HG02678 (cell line): ENCODE data around the gene CACNA2D1.
"Not testable (repeated sequence)": the region's sequence is repeated elsewhere in the genome, so short reads cannot be mapped to it uniquely, and the experiment has no call there.

ENCODE experiments used
- ATAC-seq: cut with Tn5 transposase; IDR thresholded peaks from one replicate; pipeline ENCODE4 v1.9.1; 2021; ENCODE audit warnings: mild to moderate bottlenecking, moderate library complexity; ENCODE audit not compliant: unreplicated experiment

The CACNA2D1 gene

GRCh38 chr7:82395147-82395546 lies 48.4 kb downstream of the CACNA2D1 start:
- no peak for ATAC-seq

DNA sequence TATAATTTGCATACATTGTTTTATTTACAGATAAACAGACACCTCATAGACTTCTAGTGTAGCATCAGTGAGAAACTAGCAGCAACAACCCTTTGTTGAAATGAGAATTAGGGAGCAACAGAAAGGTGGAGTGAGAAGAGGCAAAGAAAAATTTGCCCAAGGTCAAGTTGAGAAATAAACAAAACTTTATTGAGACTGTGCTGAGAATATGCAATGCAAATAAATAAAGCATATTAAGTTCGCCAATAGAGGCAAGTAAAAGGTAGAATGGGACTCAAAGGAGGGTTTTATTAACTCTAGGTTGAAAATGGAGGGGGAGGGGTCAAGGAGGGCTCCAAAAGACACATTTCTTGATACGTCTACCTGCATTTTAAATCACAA lies 49.7 kb downstream of the CACNA2D1 start:
- no peak for ATAC-seq

DNA sequence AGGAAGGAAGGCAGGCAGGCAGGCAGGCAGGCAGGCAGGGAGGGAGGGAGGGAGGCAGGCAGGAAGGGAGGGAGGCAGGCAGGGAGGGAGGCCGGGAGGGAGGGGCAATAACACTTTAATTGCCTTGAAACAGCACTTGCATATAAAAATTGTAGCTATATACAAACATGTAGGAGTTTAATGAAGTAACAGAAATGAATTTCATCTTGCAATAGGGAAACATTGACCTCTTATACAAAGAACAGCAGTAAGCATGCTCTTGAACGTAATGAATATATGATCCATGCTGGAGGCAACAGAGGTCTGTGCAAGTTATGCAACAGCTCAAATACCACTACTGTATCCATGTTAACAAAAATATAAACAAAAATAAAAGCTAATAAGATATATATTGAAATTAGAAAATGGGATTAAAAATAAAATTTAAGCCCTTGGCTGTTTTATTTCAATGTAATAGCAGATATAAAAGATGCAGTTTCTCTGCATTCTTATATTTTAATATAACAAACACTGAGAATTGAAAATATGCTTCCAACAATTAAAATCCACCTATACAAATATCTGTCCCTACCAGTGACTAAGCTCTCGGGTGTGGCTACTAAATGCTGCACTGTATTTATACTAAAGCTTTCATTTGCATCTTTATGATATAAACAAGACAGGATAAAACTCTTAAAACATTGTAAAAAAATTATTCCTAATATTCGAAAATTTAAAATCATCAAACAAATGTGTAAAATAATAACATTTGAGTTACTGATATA lies 50.3 kb downstream of the CACNA2D1 start:
- ATAC-seq = no peak

DNA sequence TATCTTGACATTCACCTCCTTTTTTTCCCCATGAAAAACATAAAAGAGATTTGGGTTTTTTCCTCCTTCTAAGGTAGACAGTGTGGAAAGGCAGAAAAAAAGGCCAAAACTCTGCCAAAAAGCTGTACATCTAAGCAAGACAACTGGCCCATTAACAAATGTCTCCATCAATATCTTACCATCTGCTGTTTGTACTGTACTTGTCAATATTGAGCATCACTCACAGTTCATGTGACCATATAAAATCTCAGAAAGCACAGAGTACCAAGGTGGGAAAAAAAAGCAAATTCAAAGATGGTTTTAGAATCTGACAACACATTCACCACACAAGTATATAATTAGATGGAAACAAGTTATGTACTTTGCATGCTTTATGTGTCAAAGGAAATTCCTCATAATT lies 52.6 kb downstream of the CACNA2D1 start:
- no peak for ATAC-seq

DNA sequence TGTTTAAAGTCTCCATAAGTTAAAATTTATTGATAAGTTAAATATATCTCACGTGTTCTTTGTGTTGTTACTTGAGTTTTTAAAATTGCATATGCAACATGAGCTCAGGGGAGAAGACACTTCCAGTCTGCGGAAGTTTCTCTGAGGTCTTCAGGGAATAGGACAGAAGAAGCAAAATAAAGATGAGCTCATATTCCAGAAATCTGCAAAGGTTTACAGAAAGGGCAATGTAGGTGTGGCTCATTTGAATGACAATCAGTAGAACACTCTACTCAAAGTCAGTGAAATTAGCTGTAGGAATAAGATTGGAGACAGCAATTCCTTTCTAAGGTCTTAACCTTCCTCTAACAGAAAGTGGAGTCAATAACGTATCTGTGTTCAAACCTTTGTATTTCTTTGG lies 53.7 kb downstream of the CACNA2D1 start:
- no peak for ATAC-seq

DNA sequence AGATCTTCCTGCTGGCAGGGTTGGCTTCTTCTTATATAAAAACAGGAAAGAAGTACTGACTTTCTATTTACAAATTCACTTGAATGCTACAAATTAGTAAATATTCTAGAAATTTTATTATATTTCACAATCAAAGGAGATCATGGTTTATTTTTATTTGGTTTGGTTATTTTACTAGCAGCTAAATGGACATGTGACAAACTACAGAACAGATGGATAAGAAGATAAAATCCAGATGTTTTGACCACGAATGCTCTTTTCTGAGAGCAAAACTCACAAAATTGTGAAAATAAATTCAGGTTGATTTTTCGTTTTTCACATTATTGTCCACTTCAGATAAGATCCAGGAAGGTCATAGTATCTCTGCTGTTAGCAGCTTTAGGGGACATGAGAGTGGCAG lies 55.4 kb downstream of the CACNA2D1 start:
- no peak for ATAC-seq

GRCh38 chr7:82386571-82386970 lies 57.0 kb downstream of the CACNA2D1 start:
- ATAC-seq = not testable (repeated sequence)

GRCh38 chr7:82384779-82385178 lies 58.8 kb downstream of the CACNA2D1 start:
- no peak for ATAC-seq

- no peak for ATAC-seq
Observed at GRCh38 chr7:82384051-82384464, 59.5 kb downstream of the CACNA2D1 start.

GRCh38 chr7:82382276-82382675 lies 61.3 kb downstream of the CACNA2D1 start:
- no peak for ATAC-seq

DNA sequence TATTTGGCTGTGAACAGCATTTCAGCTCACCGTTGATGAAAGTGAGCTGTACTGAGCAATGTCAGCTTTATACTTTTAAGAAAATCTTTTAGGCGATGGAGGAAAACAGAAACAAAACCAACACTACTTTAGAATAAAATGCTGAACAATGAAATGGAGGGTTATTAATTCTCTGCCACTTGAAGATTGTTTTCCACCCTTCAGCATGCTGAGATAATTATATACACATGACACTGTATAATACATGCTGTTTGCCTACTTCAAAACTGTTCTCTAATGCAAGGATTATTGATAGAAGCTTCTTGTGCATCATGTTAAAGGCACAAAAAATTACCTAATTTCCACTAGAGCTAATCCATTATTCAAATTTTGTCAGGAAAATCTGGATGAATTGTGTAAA lies 66.8 kb downstream of the CACNA2D1 start:
- ATAC-seq = no peak

DNA sequence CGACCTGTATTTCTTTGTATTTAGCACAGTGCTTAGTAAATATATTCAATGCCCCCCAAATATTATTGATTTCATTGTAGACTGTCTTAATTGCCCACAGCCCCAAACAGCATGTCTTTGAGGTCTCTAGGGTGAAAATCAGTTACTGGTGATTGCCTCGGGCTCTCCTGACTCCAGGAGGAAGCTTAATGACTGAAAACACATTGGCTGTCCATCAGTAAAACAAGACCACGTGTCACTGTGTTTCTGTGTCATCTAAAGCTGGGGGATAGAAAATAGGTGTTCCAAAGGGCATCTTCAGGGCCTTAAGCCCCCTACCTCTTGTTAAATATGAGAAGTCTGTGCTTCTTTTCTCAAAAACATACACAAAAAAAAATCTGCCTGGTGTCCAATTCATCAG lies 67.9 kb downstream of the CACNA2D1 start:
- ATAC-seq = no peak

- no peak for ATAC-seq
Observed at GRCh38 chr7:82375129-82375528, 68.4 kb downstream of the CACNA2D1 start.

GRCh38 chr7:82373926-82374635 lies 69.5 kb downstream of the CACNA2D1 start:
- ATAC-seq = no peak

- no peak for ATAC-seq
Observed at GRCh38 chr7:82364671-82365070, 78.9 kb downstream of the CACNA2D1 start.

DNA sequence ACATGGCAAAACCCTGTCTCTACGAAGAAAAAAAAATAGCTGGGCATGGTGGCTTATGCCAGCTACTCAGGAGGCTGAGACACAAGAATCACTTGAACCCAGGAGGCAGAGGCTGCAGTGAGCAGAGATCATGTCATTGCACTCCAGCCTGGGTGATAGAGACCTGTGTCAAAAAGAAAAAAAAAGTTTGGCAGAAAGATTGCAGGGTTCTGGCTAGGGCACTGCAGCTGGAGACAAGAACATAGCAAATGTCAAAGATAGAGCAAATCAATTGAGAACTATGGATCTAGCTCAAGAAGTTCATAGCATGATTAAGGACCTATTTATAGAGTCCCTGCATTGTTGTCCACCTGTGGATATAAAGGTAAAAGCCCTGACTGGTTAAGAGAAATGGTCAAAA lies 79.5 kb downstream of the CACNA2D1 start:
- ATAC-seq = no peak

- no peak for ATAC-seq
Observed at GRCh38 chr7:82362129-82362706, 81.4 kb downstream of the CACNA2D1 start.

DNA sequence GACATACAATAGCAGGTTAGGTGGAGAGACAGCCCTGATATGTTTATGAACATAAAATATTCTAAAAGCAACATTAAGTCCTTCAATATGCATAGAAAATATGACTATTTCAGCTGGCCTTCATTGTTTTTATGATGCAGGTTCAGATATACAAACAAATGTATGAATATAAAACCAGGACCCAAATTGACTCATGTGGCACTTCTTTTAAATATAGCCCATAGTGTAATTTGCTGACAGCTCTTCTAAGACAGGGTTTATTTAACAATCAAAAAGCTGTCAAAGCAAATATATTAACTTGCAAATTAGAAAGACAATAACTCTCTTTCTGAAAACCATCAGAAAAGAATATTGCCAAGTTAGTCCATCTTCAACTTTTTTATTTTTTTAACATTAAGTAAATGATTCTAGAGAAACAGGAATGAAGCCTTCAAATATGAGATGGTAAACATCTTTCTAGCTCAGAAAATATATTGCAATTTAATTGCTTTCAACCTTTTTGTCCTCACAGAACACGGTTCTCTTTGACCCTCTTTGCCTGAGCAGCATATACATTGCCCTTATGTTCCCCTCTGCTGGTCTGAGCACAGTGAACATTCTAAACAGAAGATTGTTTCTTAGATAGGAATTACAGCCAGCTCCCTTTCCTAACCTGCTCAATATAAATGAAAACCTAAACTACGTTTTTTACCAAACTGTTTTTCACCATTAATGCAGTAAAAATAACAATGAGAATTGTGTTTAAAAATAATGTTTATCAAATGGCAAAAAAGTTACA lies 82.8 kb downstream of the CACNA2D1 start:
- no peak for ATAC-seq

DNA sequence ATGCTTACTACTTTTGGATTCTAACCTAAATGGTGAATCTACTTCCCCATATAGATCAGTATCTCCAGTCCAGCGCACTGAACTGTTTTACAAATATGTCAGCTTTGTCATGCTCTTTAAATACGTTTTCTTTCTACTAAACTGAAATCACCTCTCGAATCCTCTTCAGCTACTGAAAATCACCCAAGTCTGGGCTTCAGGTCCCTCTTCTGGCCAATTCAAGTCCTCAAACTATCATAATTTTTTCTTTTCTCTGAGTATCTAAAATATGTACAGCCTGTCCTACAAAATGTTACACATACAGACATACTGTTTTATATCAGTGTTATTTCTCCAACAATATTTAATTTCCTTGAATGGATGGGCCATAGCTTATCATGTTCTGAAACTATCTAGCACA lies 84.2 kb downstream of the CACNA2D1 start:
- no peak for ATAC-seq

DNA sequence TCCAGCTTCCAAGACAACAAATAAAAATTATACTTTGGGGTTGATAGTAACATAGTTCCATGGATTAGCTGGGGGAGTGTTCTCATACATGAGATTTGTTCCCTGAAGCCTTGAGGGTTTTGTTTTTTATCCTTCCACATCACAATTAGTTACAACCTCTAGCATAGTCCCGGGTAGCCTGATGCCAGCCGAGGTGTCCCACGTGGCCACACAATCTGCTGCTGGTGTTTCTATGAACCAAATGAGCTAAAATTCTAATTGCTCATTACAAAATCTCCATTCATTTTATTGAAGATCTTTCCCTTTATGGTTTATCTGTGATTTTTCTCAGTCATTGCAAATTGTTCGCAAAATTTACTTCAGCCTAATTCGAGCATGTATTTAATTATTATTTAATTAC lies 84.7 kb downstream of the CACNA2D1 start:
- no peak for ATAC-seq

GRCh38 chr7:82358009-82358578 lies 85.5 kb downstream of the CACNA2D1 start:
- ATAC-seq = no peak
